Fibroblast of lung (primary cell): ENCODE measurements around the gene CACNA2D3. TPM values are rescaled to one million over a fixed set of nuclear protein-coding genes. Genes with fewer than 3 reads are reported as not detected.
"Not testable (repeated sequence)": the region's sequence is repeated elsewhere in the genome, so short reads cannot be mapped to it uniquely, and the experiment has no call there.

Source experiments
- DNase-seq, 2 donors: peaks; one replicate each; pipeline versions ENCODE4 v3.0.0 to v3.0.0-alpha.2; 2010; ENCODE audit warnings: low read depth in 2 of 2
- H2AFZ ChIP-seq: 2 replicates; pipeline ENCODE4 v1.5.1; 2012; ENCODE audit warnings: low read length, control low read depth, inconsistent platforms
- H3K27ac ChIP-seq: 2 replicates; pipeline ENCODE4 v1.5.1; 2011; ENCODE audit warnings: low read length, control low read depth; ENCODE audit not compliant: insufficient read depth
- H3K27me3 ChIP-seq: 2 replicates; pipeline ENCODE4 v1.5.1; 2011; ENCODE audit warnings: mild to moderate bottlenecking, low read length; ENCODE audit not compliant: control insufficient read depth, insufficient read depth
- H3K36me3 ChIP-seq: 2 replicates; pipeline ENCODE4 v1.5.1; 2011; ENCODE audit warnings: low read length; ENCODE audit not compliant: control insufficient read depth, insufficient read depth
- H3K4me1 ChIP-seq: 2 replicates; pipeline ENCODE4 v1.5.1; 2011; ENCODE audit warnings: low read length; ENCODE audit not compliant: control insufficient read depth, insufficient read depth; ENCODE audit errors: extremely low read depth
- H3K4me2 ChIP-seq: 2 replicates; pipeline ENCODE4 v1.5.1; 2011; ENCODE audit warnings: low read length, control low read depth; ENCODE audit not compliant: insufficient read depth; ENCODE audit errors: extremely low read depth
- H3K4me3 ChIP-seq, 4 experiments: fragments of 200-600 bp in 1 of 4; sonication (generic) in 1 of 4; replicated peaks in 1 of 4; 2 replicates each; pipeline ENCODE4 v1.5.1; 2011 to 2016; ENCODE audit warnings: low read length in 4 of 4, low read depth in 3 of 4, mild to moderate bottlenecking in 3 of 4, control low read depth in 2 of 4, inconsistent platforms in 1 of 4, mixed read lengths in 1 of 4; ENCODE audit not compliant: insufficient read depth in 1 of 4; ENCODE audit errors: control extremely low read depth in 1 of 4
- H3K79me2 ChIP-seq: 2 replicates; pipeline ENCODE4 v1.5.1; 2012; ENCODE audit warnings: mild to moderate bottlenecking, low read length, inconsistent platforms; ENCODE audit not compliant: control insufficient read depth, insufficient read depth
- H3K9ac ChIP-seq: 2 replicates; pipeline ENCODE4 v1.5.1; 2011; ENCODE audit warnings: mild to moderate bottlenecking, low read length, control low read depth; ENCODE audit not compliant: insufficient read depth
- H3K9me3 ChIP-seq: 2 replicates; pipeline ENCODE4 v1.5.1; 2012; ENCODE audit warnings: low read depth, low read length; ENCODE audit not compliant: control insufficient read depth, insufficient read depth
- H4K20me1 ChIP-seq: 2 replicates; pipeline ENCODE4 v1.5.1; 2011; ENCODE audit warnings: low read length; ENCODE audit not compliant: control insufficient read depth, insufficient read depth; ENCODE audit errors: extremely low read depth
- EZH2 ChIP-seq: IDR thresholded peaks from 2 replicates; pipeline ENCODE4 v1.5.1; 2012; ENCODE audit warnings: low read length, control low read depth, mild to moderate bottlenecking; ENCODE audit errors: missing control alignments
- polyA plus RNA-seq, 2 donors: library from polyadenylated mRNA; depleted of rRNA in 1 of 2; stranded (reverse) in 1 of 2; unstranded in 1 of 2; fragments of >200 nt; gene quantifications; 2 replicates each; pipeline ENCODE4 v1.2.1, GENCODE V29; 2011 to 2012; ENCODE audit warnings: missing spikeins in 1 of 2
- total RNA-seq: library from RNA; depleted of rRNA; stranded (reverse); fragments of >200 nt; gene quantifications from 2 replicates; pipeline ENCODE4 v1.2.1, GENCODE V29; 2014
- TF ChIP-seq, protein P1 (sequence below), 2 donors: IDR thresholded peaks in 1 of 2; conservative IDR thresholded peaks in 1 of 2; 1 replicate in 1 of 2; 2 replicates in 1 of 2; pipeline ENCODE4 v1.5.1; 2011 to 2012; ENCODE audit warnings: low read length in 2 of 2, control low read depth in 1 of 2, inconsistent platforms in 1 of 2, low read depth in 1 of 2, mild to moderate bottlenecking in 1 of 2

Gene CACNA2D3
- total and polyA plus RNA-seq, 2 donors (not counting 1 experiment from before 2014, with no cell fraction given) = 1.8 to 11.5 TPM

GRCh38 chr3:54447427-54447826, 325.1 kb downstream of the CACNA2D3 start:
- no peaks in the 10 kb centered on the region for H3K9me3 ChIP-seq
- H3K79me2 ChIP-seq = no peaks in the 10 kb centered on the region
- H3K4me2 ChIP-seq = no peak overlapping the region
- H2AFZ ChIP-seq = no peak overlapping the region
- H3K27ac ChIP-seq = no peak overlapping the region
- TF ChIP-seq EZH2 = no peak
- TF ChIP-seq, protein P1, sequence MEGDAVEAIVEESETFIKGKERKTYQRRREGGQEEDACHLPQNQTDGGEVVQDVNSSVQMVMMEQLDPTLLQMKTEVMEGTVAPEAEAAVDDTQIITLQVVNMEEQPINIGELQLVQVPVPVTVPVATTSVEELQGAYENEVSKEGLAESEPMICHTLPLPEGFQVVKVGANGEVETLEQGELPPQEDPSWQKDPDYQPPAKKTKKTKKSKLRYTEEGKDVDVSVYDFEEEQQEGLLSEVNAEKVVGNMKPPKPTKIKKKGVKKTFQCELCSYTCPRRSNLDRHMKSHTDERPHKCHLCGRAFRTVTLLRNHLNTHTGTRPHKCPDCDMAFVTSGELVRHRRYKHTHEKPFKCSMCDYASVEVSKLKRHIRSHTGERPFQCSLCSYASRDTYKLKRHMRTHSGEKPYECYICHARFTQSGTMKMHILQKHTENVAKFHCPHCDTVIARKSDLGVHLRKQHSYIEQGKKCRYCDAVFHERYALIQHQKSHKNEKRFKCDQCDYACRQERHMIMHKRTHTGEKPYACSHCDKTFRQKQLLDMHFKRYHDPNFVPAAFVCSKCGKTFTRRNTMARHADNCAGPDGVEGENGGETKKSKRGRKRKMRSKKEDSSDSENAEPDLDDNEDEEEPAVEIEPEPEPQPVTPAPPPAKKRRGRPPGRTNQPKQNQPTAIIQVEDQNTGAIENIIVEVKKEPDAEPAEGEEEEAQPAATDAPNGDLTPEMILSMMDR (conservative IDR thresholded peaks at IDR 0.05 in 1 of 2, IDR thresholded peaks at IDR 0.05 in 1 of 2; ENCODE audit: low read depth in 1 of 2, low read length in 2 of 2) = no peak
- no peaks in the 10 kb centered on the region for H3K4me1 ChIP-seq
- no peaks in the 10 kb centered on the region for H4K20me1 ChIP-seq
- DNase-seq = no peak
- no peaks in the 10 kb centered on the region for H3K27me3 ChIP-seq
- H3K36me3 ChIP-seq = no peaks in the 10 kb centered on the region
- H3K9ac ChIP-seq = no peak overlapping the region
- H3K4me3 ChIP-seq = no peak overlapping the region

- Histone ChIP-seq H3K79me2 (no peaks in the 10 kb centered on the region), H3K27me3 (no peaks in the 10 kb centered on the region), H2AFZ (no peak overlapping the region), H3K4me1 (no peaks in the 10 kb centered on the region), H3K9me3 (no peaks in the 10 kb centered on the region), H3K4me2 (no peak overlapping the region), H3K4me3 (no peak overlapping the region), H4K20me1 (no peaks in the 10 kb centered on the region), H3K9ac (no peak overlapping the region), H3K36me3 (no peaks in the 10 kb centered on the region), H3K27ac (no peak overlapping the region)
- DNase-seq = no peak
- TF ChIP-seq EZH2 = no peak
- TF ChIP-seq, protein P1 (conservative IDR thresholded peaks at IDR 0.05 in 1 of 2, IDR thresholded peaks at IDR 0.05 in 1 of 2; ENCODE audit: low read depth in 1 of 2, low read length in 2 of 2) = no peak
Measured at GRCh38 chr3:54454806-54455205, 332.5 kb downstream of the CACNA2D3 start.

DNA sequence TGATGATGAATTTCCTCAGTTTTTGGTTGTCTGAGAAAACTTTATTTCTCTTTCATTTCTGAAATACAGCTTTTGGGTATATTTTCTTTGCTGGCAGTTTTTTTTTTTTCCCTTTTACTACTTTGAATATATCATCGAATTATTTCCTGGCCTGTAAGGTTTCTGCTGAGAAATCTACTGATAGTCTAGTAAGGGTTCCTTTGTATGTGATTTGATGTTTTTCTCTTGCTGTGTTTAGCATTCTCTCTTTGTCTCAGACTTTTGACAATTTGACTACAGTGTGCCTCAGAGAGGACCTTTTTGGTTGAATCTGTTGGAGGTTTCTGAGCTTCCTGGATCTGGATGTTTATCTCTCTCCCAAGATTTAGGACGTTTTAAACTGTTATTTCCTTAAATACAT, 336.0 kb downstream of the CACNA2D3 start:
- TF ChIP-seq, protein P1 (conservative IDR thresholded peaks at IDR 0.05 in 1 of 2, IDR thresholded peaks at IDR 0.05 in 1 of 2; ENCODE audit: low read depth in 1 of 2, low read length in 2 of 2) = no peak
- no peak for TF ChIP-seq EZH2
- Histone ChIP-seq H3K9ac (no peak overlapping the region), H4K20me1 (no peaks in the 10 kb centered on the region)

GRCh38 chr3:54464554-54464953, 342.2 kb downstream of the CACNA2D3 start:
- H4K20me1 ChIP-seq = not testable (repeated sequence)

More for the DNA sequence above, 336.0 kb downstream of the CACNA2D3 start:
- Histone ChIP-seq H2AFZ (no peak overlapping the region), H3K4me3 (no peak overlapping the region), H3K27me3 (no peaks in the 10 kb centered on the region), H3K36me3 (no peaks in the 10 kb centered on the region), H3K9me3 (no peaks in the 10 kb centered on the region), H3K27ac (no peak overlapping the region), H3K4me1 (no peaks in the 10 kb centered on the region), H3K4me2 (no peak overlapping the region), H3K79me2 (no peaks in the 10 kb centered on the region)
- DNase-seq = no peak

More at GRCh38 chr3:54464554-54464953, 342.2 kb downstream of the CACNA2D3 start:
- not testable (repeated sequence) for H3K4me2 ChIP-seq, H3K9me3 ChIP-seq, DNase-seq, H3K79me2 ChIP-seq, H3K9ac ChIP-seq, H3K27ac ChIP-seq, H3K4me1 ChIP-seq, H2AFZ ChIP-seq, H3K4me3 ChIP-seq, H3K27me3 ChIP-seq, H3K36me3 ChIP-seq
